Astrocyte (in vitro differentiated cells and primary cell): Measurements from ENCODE around the gene TRIM8. TPM values are rescaled to one million over a fixed set of nuclear protein-coding genes. Genes with fewer than 3 reads are reported as not detected.
A peak's percentile ranks its signal among the peaks of the same experiment; 100 is the strongest.

ENCODE experiments used
- DNase-seq: peaks from one replicate; pipeline ENCODE4 v3.0.0-alpha.2; 2010; ENCODE audit warnings: low read depth
- FAIRE-seq: peaks from 2 replicates; lab custom pipeline; 2011; peaks lifted over from hg19 to GRCh38; lab: Jason Lieb, UNC
- H2AFZ ChIP-seq: 2 replicates; pipeline ENCODE4 v1.6.0; 2012; ENCODE audit warnings: low read depth, low read length, inconsistent platforms
- H3K27ac ChIP-seq: 2 replicates; pipeline ENCODE4 v1.5.1; 2011; ENCODE audit warnings: low read depth, low read length, inconsistent platforms
- H3K27me3 ChIP-seq: 2 replicates; pipeline ENCODE4 v1.6.0; 2011; ENCODE audit warnings: low read length, inconsistent platforms; ENCODE audit not compliant: insufficient read depth
- H3K36me3 ChIP-seq: 2 replicates; pipeline ENCODE4 v1.5.1; 2011; ENCODE audit warnings: low read length, inconsistent platforms; ENCODE audit not compliant: insufficient read depth
- H3K4me1 ChIP-seq: 2 replicates; pipeline ENCODE4 v1.5.1; 2011; ENCODE audit warnings: low read length, inconsistent platforms; ENCODE audit not compliant: insufficient read depth
- H3K4me2 ChIP-seq: 2 replicates; pipeline ENCODE4 v1.6.0; 2012; ENCODE audit warnings: low read length, inconsistent platforms
- H3K4me3 ChIP-seq: 2 replicates; pipeline ENCODE4 v1.5.1; 2011; ENCODE audit warnings: low read depth, mild to moderate bottlenecking, low read length, inconsistent platforms; ENCODE audit not compliant: insufficient read depth
- H3K79me2 ChIP-seq: 2 replicates; pipeline ENCODE4 v1.6.0; 2012; ENCODE audit warnings: mild to moderate bottlenecking, low read length, inconsistent platforms; ENCODE audit not compliant: insufficient read depth
- H3K9ac ChIP-seq: 2 replicates; pipeline ENCODE4 v1.6.0; 2012; ENCODE audit warnings: mild to moderate bottlenecking, low read length, inconsistent platforms
- H3K9me3 ChIP-seq: 2 replicates; pipeline ENCODE4 v1.5.1; 2012; ENCODE audit warnings: low read depth, mild to moderate bottlenecking, low read length, inconsistent platforms; ENCODE audit not compliant: insufficient read depth
- H4K20me1 ChIP-seq: 2 replicates; pipeline ENCODE4 v1.6.0; 2012; ENCODE audit warnings: low read length, inconsistent platforms; ENCODE audit not compliant: insufficient read depth
- H3K27ac Mint-ChIP-seq: one replicate; pipeline ENCODE4 v1.8.0; 2021; ENCODE audit warnings: mild to moderate bottlenecking, mixed read lengths; ENCODE audit not compliant: unreplicated experiment
- H3K27me3 Mint-ChIP-seq: one replicate; pipeline ENCODE4 v1.8.0; 2021; ENCODE audit warnings: low read depth, mixed read lengths; ENCODE audit not compliant: unreplicated experiment
- H3K36me3 Mint-ChIP-seq: one replicate; pipeline ENCODE4 v1.8.0; 2021; ENCODE audit warnings: low read depth, mixed read lengths; ENCODE audit not compliant: unreplicated experiment
- H3K4me1 Mint-ChIP-seq: one replicate; pipeline ENCODE4 v1.8.0; 2021; ENCODE audit warnings: low read depth, mixed read lengths; ENCODE audit not compliant: unreplicated experiment
- H3K4me3 Mint-ChIP-seq: one replicate; pipeline ENCODE4 v1.8.0; 2021; ENCODE audit warnings: mild to moderate bottlenecking, moderate library complexity, mixed read lengths; ENCODE audit not compliant: unreplicated experiment
- H3K9me3 Mint-ChIP-seq: one replicate; pipeline ENCODE4 v1.8.0; 2021; ENCODE audit warnings: mild to moderate bottlenecking, mixed read lengths; ENCODE audit not compliant: unreplicated experiment
- CTCF ChIP-seq: IDR thresholded peaks from 2 replicates; pipeline ENCODE4 v1.5.1; 2011; ENCODE audit warnings: low read depth, mild to moderate bottlenecking, inconsistent platforms, low read length, moderate library complexity; ENCODE audit not compliant: insufficient read depth
- EZH2 ChIP-seq: IDR thresholded peaks from 2 replicates; pipeline ENCODE4 v1.6.1; 2012; ENCODE audit warnings: mild to moderate bottlenecking, low read length, inconsistent platforms; ENCODE audit not compliant: insufficient read depth
- total RNA-seq: library from RNA; stranded (reverse); gene quantifications from 2 replicates; pipeline ENCODE4 v1.2.1, GENCODE V29; 2021

Gene TRIM8
- total RNA-seq, 1 donor from 2014 or later, result 117 TPM

- FAIRE-seq (no peak), DNase-seq (no peak)
- no peak overlapping the region for H3K4me3 Mint-ChIP-seq
- no peak overlapping the region for H3K27ac Mint-ChIP-seq
- peaks cover 29% of the 10 kb centered on the region for H3K4me1 ChIP-seq
- TF ChIP-seq EZH2 (no peak), CTCF (no peak)
- H3K4me1 Mint-ChIP-seq, result peaks cover 20% of the 10 kb centered on the region
- no peaks in the 10 kb centered on the region for H3K27me3 ChIP-seq
- H2AFZ ChIP-seq, result no peak overlapping the region
- H3K4me3 ChIP-seq, result no peak overlapping the region
- no peak overlapping the region for H3K4me2 ChIP-seq
- no peaks in the 10 kb centered on the region for H3K27me3 Mint-ChIP-seq
- peaks cover 19% of the 10 kb centered on the region for H3K36me3 Mint-ChIP-seq
- H3K9me3 Mint-ChIP-seq, result no peaks in the 10 kb centered on the region
- no peak overlapping the region for H3K9ac ChIP-seq
- peaks cover 2% of the 10 kb centered on the region for H3K36me3 ChIP-seq
- no peaks in the 10 kb centered on the region for H3K79me2 ChIP-seq
- H4K20me1 ChIP-seq, result no peaks in the 10 kb centered on the region
- H3K9me3 ChIP-seq, result no peaks in the 10 kb centered on the region
- H3K27ac ChIP-seq, result no peak overlapping the region
Measured at GRCh38 chr10:102617816-102618215, 26.5 kb upstream of the TRIM8 start.

- H4K20me1 ChIP-seq, result no peaks in the 10 kb centered on the region
- peak overlapping the region; percentile 54 for H3K4me3 Mint-ChIP-seq
- H3K9me3 Mint-ChIP-seq, result no peaks in the 10 kb centered on the region
- FAIRE-seq (no peak), DNase-seq (no peak)
- H3K27me3 ChIP-seq, result no peaks in the 10 kb centered on the region
- H3K9ac ChIP-seq, result no peak overlapping the region
- no peak overlapping the region for H2AFZ ChIP-seq
- H3K36me3 ChIP-seq, result peaks cover 2% of the 10 kb centered on the region
- TF ChIP-seq EZH2 (no peak), CTCF (no peak)
- H3K27ac ChIP-seq, result no peak overlapping the region
- H3K27ac Mint-ChIP-seq, result no peak overlapping the region
- no peaks in the 10 kb centered on the region for H3K79me2 ChIP-seq
- H3K4me2 ChIP-seq, result no peak overlapping the region
- peaks cover 29% of the 10 kb centered on the region for H3K4me1 ChIP-seq
- H3K27me3 Mint-ChIP-seq, result no peaks in the 10 kb centered on the region
- no peak overlapping the region for H3K4me3 ChIP-seq
- H3K36me3 Mint-ChIP-seq, result peaks cover 17% of the 10 kb centered on the region
- H3K9me3 ChIP-seq, result peaks cover 4% of the 10 kb centered on the region
- H3K4me1 Mint-ChIP-seq, result peaks cover 26% of the 10 kb centered on the region
Measured at GRCh38 chr10:102619281-102619981, 24.8 kb upstream of the TRIM8 start.

- Histone ChIP-seq H3K79me2 (no peaks in the 10 kb centered on the region), H3K4me2 (peak overlapping the region; percentile 31), H3K9ac (no peak overlapping the region), H3K4me1 (peaks cover 29% of the 10 kb centered on the region), H3K27me3 (no peaks in the 10 kb centered on the region), H3K27ac (no peak overlapping the region), H3K9me3 (peaks cover 4% of the 10 kb centered on the region), H4K20me1 (no peaks in the 10 kb centered on the region), H3K36me3 (peaks cover 2% of the 10 kb centered on the region), H2AFZ (no peak overlapping the region), H3K4me3 (no peak overlapping the region)
- no peaks in the 10 kb centered on the region for H3K27me3 Mint-ChIP-seq
- peaks cover 26% of the 10 kb centered on the region for H3K4me1 Mint-ChIP-seq
- TF ChIP-seq EZH2 (no peak), CTCF (no peak)
- no peak overlapping the region for H3K27ac Mint-ChIP-seq
- no peaks in the 10 kb centered on the region for H3K9me3 Mint-ChIP-seq
- DNase-seq (no peak), FAIRE-seq (no peak)
- peaks cover 13% of the 10 kb centered on the region for H3K36me3 Mint-ChIP-seq
- H3K4me3 Mint-ChIP-seq, result no peak overlapping the region
Measured at GRCh38 chr10:102620138-102620590, 24.1 kb upstream of the TRIM8 start.
